IgD-negative memory B cell (primary cell): ENCODE data around the gene FRY. TPM values are rescaled to one million over a fixed set of nuclear protein-coding genes. Genes with fewer than 3 reads are reported as not detected.

ENCODE experiments used
- H3K27ac Mint-ChIP-seq, 3 donors: one replicate each; pipeline ENCODE4 v1.8.0; 2020 to 2022; ENCODE audit warnings: mild to moderate bottlenecking in 3 of 3, mixed read lengths in 3 of 3, moderate library complexity in 1 of 3
- H3K27me3 Mint-ChIP-seq: one replicate; pipeline ENCODE4 v1.8.0; 2021; ENCODE audit warnings: mixed read lengths
- H3K36me3 Mint-ChIP-seq: one replicate; pipeline ENCODE4 v1.8.0; 2020; ENCODE audit warnings: mild to moderate bottlenecking, mixed read lengths
- H3K4me1 Mint-ChIP-seq, 3 donors: one replicate each; pipeline ENCODE4 v1.8.0; 2020 to 2022; ENCODE audit warnings: mixed read lengths in 3 of 3, mild to moderate bottlenecking in 1 of 3
- H3K4me3 Mint-ChIP-seq, 4 donors: one replicate each; pipeline ENCODE4 v1.8.0; 2020 to 2022; ENCODE audit warnings: mild to moderate bottlenecking in 4 of 4, mixed read lengths in 4 of 4, moderate library complexity in 3 of 4
- H3K9me3 Mint-ChIP-seq, 3 donors: one replicate each; pipeline ENCODE4 v1.8.0; 2020 to 2021; ENCODE audit warnings: mixed read lengths in 3 of 3, mild to moderate bottlenecking in 1 of 3
- polyA plus RNA-seq: library from polyadenylated mRNA; unstranded; fragments of 300-500 nt; fragmentation: Illumina TruSeq; gene quantifications from one replicate; pipeline ENCODE4 v1.2.3, GENCODE V29; 2021

The FRY gene
- polyA plus RNA-seq, 1 donor from 2014 or later: 1.2 TPM

- Mint-ChIP-seq H3K36me3 (peaks cover 7% of the 10 kb centered on the region), H3K4me1 (no peaks in the 10 kb centered on the region), H3K4me3 (no peak overlapping the region), H3K9me3 (no peaks in the 10 kb centered on the region), H3K27me3 (no peaks in the 10 kb centered on the region), H3K27ac (no peak overlapping the region)
Measured at GRCh38 chr13:32201809-32202208, 170.2 kb downstream of the FRY start.

GRCh38 chr13:32202268-32202667 lies 170.7 kb downstream of the FRY start:
- no peaks in the 10 kb centered on the region for H3K4me1 Mint-ChIP-seq
- no peak overlapping the region for H3K4me3 Mint-ChIP-seq
- H3K36me3 Mint-ChIP-seq: peaks cover 7% of the 10 kb centered on the region
- H3K27me3 Mint-ChIP-seq: no peaks in the 10 kb centered on the region
- no peak overlapping the region for H3K27ac Mint-ChIP-seq
- no peaks in the 10 kb centered on the region for H3K9me3 Mint-ChIP-seq

DNA sequence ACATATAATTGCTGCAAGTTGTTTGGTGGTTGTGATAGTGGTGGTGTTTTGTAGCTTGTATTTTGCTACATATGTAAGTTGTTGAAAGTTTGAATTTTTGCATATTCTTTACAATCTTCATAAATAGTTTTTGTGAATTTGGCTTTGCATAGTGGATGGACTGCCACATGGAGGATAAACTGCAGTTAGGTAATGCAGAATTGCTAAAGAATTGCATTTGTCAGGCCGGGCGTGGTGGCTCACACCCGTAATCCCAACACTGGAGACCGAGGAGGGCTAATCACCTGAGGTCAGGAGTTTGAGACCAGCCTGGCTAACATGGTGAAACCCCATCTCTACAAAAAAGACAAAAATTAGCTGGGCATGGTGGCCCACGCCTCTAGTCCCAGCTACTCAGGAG lies 171.6 kb downstream of the FRY start:
- no peaks in the 10 kb centered on the region for H3K9me3 Mint-ChIP-seq
- H3K36me3 Mint-ChIP-seq: peaks cover 6% of the 10 kb centered on the region
- peak overlapping the region in 1 of 3 donors; percentile 45 for H3K27ac Mint-ChIP-seq
- H3K4me1 Mint-ChIP-seq: no peaks in the 10 kb centered on the region
- H3K4me3 Mint-ChIP-seq: no peak overlapping the region
- H3K27me3 Mint-ChIP-seq: no peaks in the 10 kb centered on the region

GRCh38 chr13:32203736-32204135 lies 172.2 kb downstream of the FRY start:
- H3K27me3 Mint-ChIP-seq: no peaks in the 10 kb centered on the region
- H3K9me3 Mint-ChIP-seq: no peaks in the 10 kb centered on the region
- H3K36me3 Mint-ChIP-seq: peaks cover 6% of the 10 kb centered on the region
- H3K27ac Mint-ChIP-seq: no peak overlapping the region
- H3K4me3 Mint-ChIP-seq: no peak overlapping the region
- H3K4me1 Mint-ChIP-seq: no peaks in the 10 kb centered on the region

DNA sequence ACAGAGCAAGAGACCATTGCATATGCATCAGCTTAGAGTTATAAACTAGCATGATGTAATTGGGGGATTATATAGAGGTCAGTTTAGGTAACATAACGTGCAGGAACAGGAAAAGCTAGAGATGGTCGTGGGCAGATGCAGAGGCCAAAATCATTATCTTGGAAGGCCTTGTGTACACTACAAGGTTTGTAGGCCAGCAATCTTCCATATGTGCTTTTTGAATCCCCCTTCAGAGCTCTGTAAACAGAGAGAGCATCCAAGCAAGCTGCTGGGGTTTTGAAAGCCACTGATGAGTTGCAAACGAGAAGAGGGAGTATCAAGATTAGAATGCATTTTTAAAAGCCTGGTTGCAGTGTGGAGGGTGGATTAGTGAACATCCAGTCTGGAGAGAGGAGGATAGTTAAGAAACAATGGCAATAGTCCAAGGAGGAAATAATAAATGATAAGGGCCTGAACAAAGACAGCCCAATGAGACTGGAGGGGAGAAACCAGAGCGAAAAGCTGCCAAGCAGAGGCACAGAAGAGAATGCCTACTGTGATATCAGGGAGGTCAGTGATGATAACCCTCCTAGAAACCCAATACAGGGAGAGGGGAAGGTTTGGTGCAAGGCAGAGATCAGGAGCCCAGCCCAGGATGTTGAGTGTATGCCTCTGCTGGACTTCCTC lies 174.0 kb downstream of the FRY start:
- H3K9me3 Mint-ChIP-seq: no peaks in the 10 kb centered on the region
- no peaks in the 10 kb centered on the region for H3K4me1 Mint-ChIP-seq
- no peaks in the 10 kb centered on the region for H3K27me3 Mint-ChIP-seq
- H3K36me3 Mint-ChIP-seq: peaks cover 4% of the 10 kb centered on the region
- no peak overlapping the region for H3K4me3 Mint-ChIP-seq
- H3K27ac Mint-ChIP-seq: no peak overlapping the region

GRCh38 chr13:32206097-32206740 lies 174.6 kb downstream of the FRY start:
- H3K27me3 Mint-ChIP-seq: no peaks in the 10 kb centered on the region
- no peaks in the 10 kb centered on the region for H3K4me1 Mint-ChIP-seq
- peaks cover 6% of the 10 kb centered on the region for H3K36me3 Mint-ChIP-seq
- no peaks in the 10 kb centered on the region for H3K9me3 Mint-ChIP-seq
- peak overlapping the region in 1 of 3 donors; percentile 20 for H3K27ac Mint-ChIP-seq
- H3K4me3 Mint-ChIP-seq: no peak overlapping the region

DNA sequence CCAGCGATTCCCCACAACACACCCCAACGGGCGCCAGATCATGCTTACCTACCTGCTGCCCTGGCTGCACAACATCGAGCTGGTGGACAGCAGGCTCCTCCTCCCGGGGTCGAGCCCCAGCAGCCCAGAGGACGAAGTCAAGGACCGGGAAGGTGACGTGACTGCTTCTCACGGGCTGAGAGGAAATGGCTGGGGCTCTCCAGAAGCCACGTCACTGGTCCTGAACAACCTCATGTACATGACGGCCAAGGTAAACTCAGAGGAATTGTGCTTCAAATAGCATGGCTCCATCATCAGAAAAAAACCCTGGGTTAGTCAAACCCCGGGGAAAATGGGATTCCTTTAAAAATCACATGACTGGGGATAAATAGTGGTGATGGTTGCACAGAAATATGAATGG lies 177.3 kb downstream of the FRY start:
- no peak overlapping the region for H3K4me3 Mint-ChIP-seq
- no peak overlapping the region for H3K27ac Mint-ChIP-seq
- no peaks in the 10 kb centered on the region for H3K4me1 Mint-ChIP-seq
- H3K9me3 Mint-ChIP-seq: peaks cover 0 to 3% (median 0%) of the 10 kb centered on the region in 3 donors
- peaks cover 6% of the 10 kb centered on the region for H3K36me3 Mint-ChIP-seq
- no peaks in the 10 kb centered on the region for H3K27me3 Mint-ChIP-seq

DNA sequence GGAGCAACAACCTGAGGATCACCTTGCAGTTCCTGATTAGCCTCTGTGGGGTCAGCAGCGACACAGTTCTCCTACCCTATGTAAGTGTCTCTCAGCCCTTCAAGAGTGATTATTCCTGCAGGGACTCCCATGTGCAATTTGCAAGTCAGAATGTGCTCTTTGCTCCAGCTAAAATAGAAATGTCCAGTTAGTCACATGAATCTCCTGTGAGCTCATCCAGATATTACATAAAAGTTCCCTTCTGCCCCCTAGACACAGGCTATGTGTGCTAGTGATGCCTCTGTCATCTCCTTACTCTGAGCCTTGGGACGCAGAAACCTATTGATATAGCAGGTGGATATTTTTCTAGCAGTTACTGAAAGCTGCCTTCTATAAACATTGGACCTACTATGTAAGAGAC lies 178.1 kb downstream of the FRY start:
- Mint-ChIP-seq H3K4me1 (no peaks in the 10 kb centered on the region), H3K27ac (no peak overlapping the region), H3K9me3 (peaks cover 0 to 3% (median 0%) of the 10 kb centered on the region in 3 donors), H3K36me3 (peaks cover 3% of the 10 kb centered on the region), H3K4me3 (no peak overlapping the region), H3K27me3 (no peaks in the 10 kb centered on the region)

GRCh38 chr13:32210101-32210500 lies 178.5 kb downstream of the FRY start:
- Mint-ChIP-seq H3K4me1 (no peaks in the 10 kb centered on the region), H3K9me3 (peaks cover 0 to 3% (median 0%) of the 10 kb centered on the region in 3 donors), H3K27ac (no peak overlapping the region), H3K27me3 (no peaks in the 10 kb centered on the region), H3K36me3 (peaks cover 3% of the 10 kb centered on the region), H3K4me3 (no peak overlapping the region)

DNA sequence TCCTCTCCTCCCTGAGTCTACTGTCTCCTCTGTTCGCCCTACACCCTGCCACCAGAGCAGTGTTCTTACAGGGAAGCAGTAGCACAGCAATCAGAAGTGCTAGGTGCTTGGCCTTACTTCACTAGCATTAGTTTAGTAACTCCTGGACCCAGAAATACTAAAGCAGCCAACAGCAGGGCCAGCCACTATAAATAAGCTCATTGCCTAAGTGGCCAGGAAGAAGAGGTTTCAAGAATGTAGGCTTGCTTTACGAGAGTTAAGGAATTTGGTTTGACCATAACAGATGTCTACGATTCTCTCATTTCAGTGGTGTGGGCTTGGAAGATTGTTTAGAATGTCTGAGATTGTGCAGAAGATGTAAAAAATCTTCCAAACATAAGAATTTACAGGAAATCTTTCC lies 180.2 kb downstream of the FRY start:
- H3K36me3 Mint-ChIP-seq: peaks cover 3% of the 10 kb centered on the region
- no peaks in the 10 kb centered on the region for H3K4me1 Mint-ChIP-seq
- peaks cover 0 to 3% (median 0%) of the 10 kb centered on the region in 3 donors for H3K9me3 Mint-ChIP-seq
- H3K27ac Mint-ChIP-seq: no peak overlapping the region
- H3K27me3 Mint-ChIP-seq: no peaks in the 10 kb centered on the region
- H3K4me3 Mint-ChIP-seq: no peak overlapping the region

DNA sequence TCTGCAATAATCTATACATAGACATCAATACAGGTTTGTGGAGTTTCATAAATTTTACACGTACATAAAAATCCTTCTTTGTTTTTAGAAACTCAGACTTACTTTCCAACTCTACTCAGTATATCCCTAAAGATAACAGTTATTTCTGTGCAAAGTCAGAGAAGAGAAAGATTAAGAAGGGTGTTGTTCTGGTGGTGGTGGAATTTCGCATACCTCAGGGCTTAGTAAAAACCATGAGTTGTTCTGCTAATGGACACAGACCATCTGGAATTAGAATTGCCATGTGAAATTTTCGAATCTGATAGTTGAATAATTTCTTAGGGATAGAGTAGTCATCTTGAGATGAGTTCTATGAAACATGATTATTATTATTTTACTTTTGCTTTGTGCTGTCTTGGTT lies 180.8 kb downstream of the FRY start:
- Mint-ChIP-seq H3K27ac (no peak overlapping the region), H3K9me3 (peaks cover 0 to 3% (median 0%) of the 10 kb centered on the region in 3 donors), H3K4me3 (no peak overlapping the region), H3K36me3 (peaks cover 6% of the 10 kb centered on the region), H3K4me1 (no peaks in the 10 kb centered on the region), H3K27me3 (no peaks in the 10 kb centered on the region)

DNA sequence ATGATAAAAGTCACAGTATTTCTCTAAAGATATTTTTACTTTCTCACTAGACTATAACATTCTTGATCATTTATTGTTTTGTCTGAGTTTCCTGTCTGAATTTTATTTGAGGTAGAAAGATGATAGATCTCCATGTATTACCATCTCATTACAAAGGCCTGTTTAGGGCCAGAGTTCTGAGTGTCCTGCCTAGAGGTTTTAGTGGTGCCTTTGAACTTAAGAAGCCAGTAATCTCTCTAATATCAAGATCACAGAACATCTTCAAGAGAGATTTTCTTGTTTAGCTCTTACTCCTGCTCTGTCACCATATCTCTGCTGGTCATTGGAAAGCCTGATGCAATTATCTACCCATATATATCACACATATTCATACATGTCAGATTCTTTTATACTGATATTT lies 182.1 kb downstream of the FRY start:
- Mint-ChIP-seq H3K36me3 (peaks cover 6% of the 10 kb centered on the region), H3K27ac (no peak overlapping the region)

DNA sequence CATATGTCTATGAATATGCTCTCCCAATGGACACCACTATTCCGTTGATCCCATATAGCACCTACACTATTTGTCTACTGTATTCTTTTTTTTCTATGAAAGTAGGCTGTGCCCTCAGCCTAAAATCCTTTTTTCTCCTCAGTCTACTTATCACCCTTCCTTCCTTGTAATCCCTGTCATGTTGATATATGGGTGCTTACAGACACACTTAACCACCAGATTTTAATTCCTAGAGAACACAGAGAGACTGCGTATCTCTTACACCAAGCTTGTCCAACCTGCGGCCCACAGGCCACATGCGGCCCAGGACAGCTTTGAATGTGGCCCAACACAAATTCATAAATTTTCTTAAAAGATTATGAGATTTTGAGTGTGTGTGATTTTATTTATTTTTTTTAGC lies 182.5 kb downstream of the FRY start:
- Mint-ChIP-seq H3K36me3 (peaks cover 6% of the 10 kb centered on the region), H3K27me3 (no peaks in the 10 kb centered on the region), H3K4me1 (no peaks in the 10 kb centered on the region), H3K27ac (no peak overlapping the region), H3K9me3 (peaks cover 0 to 3% (median 0%) of the 10 kb centered on the region in 3 donors), H3K4me3 (no peak overlapping the region)

More for the DNA sequence above, 182.1 kb downstream of the FRY start:
- no peaks in the 10 kb centered on the region for H3K27me3 Mint-ChIP-seq
- no peak overlapping the region for H3K4me3 Mint-ChIP-seq
- H3K4me1 Mint-ChIP-seq: no peaks in the 10 kb centered on the region
- H3K9me3 Mint-ChIP-seq: peaks cover 0 to 3% (median 0%) of the 10 kb centered on the region in 3 donors

GRCh38 chr13:32216281-32216680 lies 184.7 kb downstream of the FRY start:
- H3K4me1 Mint-ChIP-seq: no peaks in the 10 kb centered on the region
- peaks cover 4% of the 10 kb centered on the region for H3K36me3 Mint-ChIP-seq
- H3K27me3 Mint-ChIP-seq: no peaks in the 10 kb centered on the region
- H3K27ac Mint-ChIP-seq: no peak overlapping the region
- no peak overlapping the region for H3K4me3 Mint-ChIP-seq
- H3K9me3 Mint-ChIP-seq: peaks cover 0 to 3% (median 0%) of the 10 kb centered on the region in 3 donors

DNA sequence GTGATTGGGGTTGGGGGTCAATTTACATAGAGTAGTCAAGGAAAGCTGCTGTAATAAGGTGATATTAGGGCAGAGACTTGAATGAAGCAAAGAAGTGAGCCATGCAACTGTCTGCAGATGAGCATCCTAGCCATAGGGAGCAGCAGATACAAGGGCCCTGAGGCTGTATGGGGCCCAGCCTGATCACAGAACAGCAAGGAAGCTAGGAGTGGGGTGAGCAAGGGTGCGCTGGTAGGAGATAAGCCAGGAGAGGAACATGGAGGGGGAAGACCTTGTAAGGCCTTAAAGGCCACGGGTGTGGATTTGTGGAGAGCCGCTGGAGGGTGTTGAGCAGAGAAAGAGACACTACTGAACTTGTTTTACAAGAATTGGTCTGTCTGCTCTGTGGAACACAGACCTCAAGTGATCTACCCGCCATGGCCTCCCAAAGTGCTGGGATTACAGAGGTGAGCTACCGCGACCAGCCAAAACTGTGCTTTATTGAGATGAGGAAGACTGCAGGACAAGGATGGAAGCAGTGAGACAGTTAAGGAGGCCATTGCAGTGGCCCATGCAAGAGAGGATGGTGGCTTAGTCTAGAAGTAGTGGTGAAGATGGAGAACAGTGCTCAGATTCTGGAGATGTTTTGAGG lies 190.6 kb downstream of the FRY start:
- Mint-ChIP-seq H3K27ac (no peak overlapping the region), H3K4me1 (no peaks in the 10 kb centered on the region), H3K9me3 (no peaks in the 10 kb centered on the region), H3K36me3 (peaks cover 7% of the 10 kb centered on the region), H3K4me3 (no peak overlapping the region), H3K27me3 (no peaks in the 10 kb centered on the region)

DNA sequence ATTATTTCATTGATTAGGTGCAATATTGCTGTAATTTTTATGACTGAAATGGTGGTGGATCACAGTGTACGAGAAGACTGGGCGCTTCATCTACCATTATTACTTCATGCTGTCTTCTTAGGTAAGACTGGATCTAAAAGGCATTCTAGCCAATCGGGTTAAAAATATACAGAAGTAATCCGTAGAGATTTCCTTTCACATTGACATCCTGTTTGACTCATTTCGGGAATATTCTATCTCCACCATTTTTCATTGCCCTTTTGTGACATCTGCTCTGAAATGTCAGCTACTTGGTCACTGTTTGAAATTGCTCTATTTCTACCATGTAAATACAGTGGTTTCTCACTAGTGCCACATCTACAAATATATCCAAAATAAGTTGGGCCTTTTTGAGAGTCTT lies 193.3 kb downstream of the FRY start:
- H3K27ac Mint-ChIP-seq: peak overlapping the region in 1 of 3 donors; percentile 40
- H3K4me3 Mint-ChIP-seq: no peak overlapping the region
- no peaks in the 10 kb centered on the region for H3K27me3 Mint-ChIP-seq
- H3K36me3 Mint-ChIP-seq: peaks cover 7% of the 10 kb centered on the region
- no peaks in the 10 kb centered on the region for H3K9me3 Mint-ChIP-seq
- no peaks in the 10 kb centered on the region for H3K4me1 Mint-ChIP-seq
